Immature natural killer cell (primary cell): Measurements from ENCODE around the gene ALK. TPM values are rescaled to one million over a fixed set of nuclear protein-coding genes. Genes with fewer than 3 reads are reported as not detected.

Experiments used
- DNase-seq, 3 donors: peaks; one replicate each; pipeline ENCODE4 v3.0.0; 2022; ENCODE audit warnings: mixed read lengths in 1 of 3
- H3K27ac Mint-ChIP-seq, 6 donors: one replicate each; pipeline ENCODE4 v1.8.0; 2020; ENCODE audit warnings: mixed read lengths in 6 of 6, mild to moderate bottlenecking in 5 of 6, inconsistent platforms in 4 of 6, moderate library complexity in 3 of 6
- H3K27me3 Mint-ChIP-seq, 3 donors: one replicate each; pipeline ENCODE4 v1.8.0; 2020 to 2021; ENCODE audit warnings: low read depth in 3 of 3, mild to moderate bottlenecking in 3 of 3, mixed read lengths in 3 of 3, moderate library complexity in 3 of 3, inconsistent platforms in 1 of 3
- H3K36me3 Mint-ChIP-seq, 3 donors: one replicate each; pipeline ENCODE4 v1.8.0; 2020; ENCODE audit warnings: mixed read lengths in 3 of 3, inconsistent platforms in 2 of 3, mild to moderate bottlenecking in 2 of 3
- H3K4me1 Mint-ChIP-seq, 2 donors: one replicate each; pipeline ENCODE4 v1.8.0; 2020; ENCODE audit warnings: inconsistent platforms in 2 of 2, mild to moderate bottlenecking in 2 of 2, mixed read lengths in 2 of 2, moderate library complexity in 1 of 2
- H3K4me3 Mint-ChIP-seq, 5 donors: one replicate each; pipeline ENCODE4 v1.8.0; 2020; ENCODE audit warnings: mild to moderate bottlenecking in 5 of 5, mixed read lengths in 5 of 5, inconsistent platforms in 3 of 5, moderate library complexity in 3 of 5
- H3K9me3 Mint-ChIP-seq, 6 donors: one replicate each; pipeline ENCODE4 v1.8.0; 2020; ENCODE audit warnings: mild to moderate bottlenecking in 6 of 6, mixed read lengths in 6 of 6, inconsistent platforms in 4 of 6, moderate library complexity in 3 of 6
- polyA plus RNA-seq, 3 donors: library from polyadenylated mRNA; unstranded; fragments of 300-500 nt; fragmentation: Illumina TruSeq; gene quantifications; one replicate each; pipeline ENCODE4 v1.2.3, GENCODE V29; 2021

ALK gene
- polyA plus RNA-seq, 3 donors from 2014 or later = not detected

DNA sequence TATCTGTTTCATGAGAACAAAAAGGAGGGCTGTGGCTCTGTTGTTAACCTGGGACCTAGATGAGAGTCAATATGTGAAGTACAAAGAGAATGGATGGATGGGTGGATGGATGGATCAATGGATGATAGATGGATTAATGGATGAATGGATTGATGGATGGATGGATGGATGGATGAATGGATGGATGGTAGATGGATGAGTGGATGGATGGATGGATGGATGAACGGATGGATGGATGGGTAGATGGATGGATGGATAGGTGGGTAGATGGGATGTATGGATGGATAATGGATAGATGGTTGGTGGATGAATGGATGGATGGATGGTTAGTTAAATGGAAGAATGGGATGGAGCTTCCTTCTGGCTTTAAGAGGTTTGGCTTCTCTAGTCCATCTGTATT lies 396.7 kb downstream of the ALK start:
- Mint-ChIP-seq H3K27ac (no peak overlapping the region), H3K27me3 (peaks cover 2 to 11% (median 3%) of the 10 kb centered on the region in 3 donors), H3K36me3 (peaks cover 0 to 4% (median 0%) of the 10 kb centered on the region in 3 donors), H3K4me1 (no peaks in the 10 kb centered on the region), H3K9me3 (no peaks in the 10 kb centered on the region), H3K4me3 (no peak overlapping the region)
- no peak for DNase-seq

DNA sequence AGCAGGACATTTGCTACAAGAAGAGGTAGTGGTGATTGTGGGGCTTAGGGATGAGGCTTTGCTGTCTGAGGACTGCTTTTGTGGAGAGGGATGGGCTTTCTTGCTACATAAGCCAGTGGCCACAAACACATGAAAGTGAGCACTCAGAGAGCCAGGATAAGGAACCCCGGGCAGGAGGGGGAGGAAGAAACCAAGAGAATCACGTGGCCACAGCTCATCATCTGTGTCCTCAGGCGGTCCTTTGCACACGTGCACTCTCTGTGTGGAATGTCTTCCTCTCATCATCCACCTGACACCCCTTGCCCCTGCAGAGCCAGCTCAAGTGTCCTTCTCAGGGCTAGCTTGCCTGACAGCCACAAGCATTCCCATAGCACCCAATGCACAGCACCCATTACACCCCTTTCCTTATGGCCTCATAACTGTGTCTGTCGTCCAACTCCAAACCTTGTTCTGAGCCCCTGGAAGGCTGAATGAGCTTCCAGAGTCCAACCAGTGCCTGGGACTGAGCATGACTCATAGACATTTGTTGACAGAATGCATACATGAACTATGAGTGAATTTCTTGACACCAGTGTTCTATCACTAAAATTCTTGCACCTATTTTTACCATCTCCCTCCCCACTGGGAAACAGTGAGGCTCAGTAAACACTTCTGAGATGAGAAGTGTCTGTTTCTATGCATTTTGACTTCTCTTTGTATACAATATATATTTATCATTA lies 398.3 kb downstream of the ALK start:
- peaks cover 2 to 8% (median 7%) of the 10 kb centered on the region in 3 donors for H3K27me3 Mint-ChIP-seq
- no peaks in the 10 kb centered on the region for H3K9me3 Mint-ChIP-seq
- H3K4me1 Mint-ChIP-seq = no peaks in the 10 kb centered on the region
- peaks cover 0 to 4% (median 0%) of the 10 kb centered on the region in 3 donors for H3K36me3 Mint-ChIP-seq
- no peak overlapping the region for H3K4me3 Mint-ChIP-seq
- no peak for DNase-seq
- H3K27ac Mint-ChIP-seq = no peak overlapping the region

DNA sequence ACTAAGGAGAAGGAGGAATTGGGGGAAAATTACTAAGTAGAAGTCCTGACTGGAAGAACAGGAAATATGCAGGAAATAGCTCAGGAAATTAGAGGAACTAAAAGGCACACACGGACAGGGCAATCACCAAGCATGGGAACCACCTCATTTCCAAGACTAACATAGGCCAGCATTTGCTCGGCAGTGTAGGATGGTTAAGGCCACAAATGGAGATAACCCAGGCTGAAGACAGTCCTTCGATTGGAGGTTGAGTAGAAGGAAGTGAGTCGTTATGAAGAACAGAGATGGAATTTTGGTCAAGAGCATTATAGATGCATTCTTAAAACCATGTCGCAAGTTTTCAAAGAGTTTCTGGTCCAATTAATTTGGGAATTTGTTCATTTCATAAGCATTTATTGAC lies 401.4 kb downstream of the ALK start:
- Mint-ChIP-seq H3K27me3 (peaks cover 3 to 8% (median 7%) of the 10 kb centered on the region in 3 donors), H3K27ac (no peak overlapping the region)

DNA sequence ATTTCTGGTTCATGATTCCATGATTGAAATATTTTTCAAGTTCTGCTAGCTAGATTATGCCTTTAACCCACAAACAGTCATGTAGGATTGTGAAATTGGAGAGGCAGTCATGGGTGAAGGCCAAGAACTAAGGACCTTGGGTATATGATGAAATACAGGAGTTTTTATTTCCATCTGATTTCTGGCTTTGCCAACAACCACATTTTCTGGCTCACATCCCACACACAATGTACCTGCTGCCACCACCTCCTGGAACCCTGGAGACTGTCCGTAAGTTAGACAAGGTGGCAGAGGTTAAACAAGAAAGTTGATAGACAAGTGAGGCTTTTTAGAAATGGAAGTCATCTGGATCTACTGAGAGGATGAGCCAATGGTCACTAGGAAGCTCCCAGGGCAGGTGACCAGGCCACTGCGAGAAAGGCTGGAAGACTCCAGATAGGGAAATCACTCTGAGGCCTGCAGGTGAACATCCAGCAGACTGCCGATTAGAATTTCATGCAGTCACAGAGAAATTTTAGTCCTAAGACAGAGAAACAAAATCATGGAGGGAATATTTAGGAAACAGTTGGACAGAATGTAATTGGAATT lies 402.0 kb downstream of the ALK start:
- Mint-ChIP-seq H3K4me3 (no peak overlapping the region), H3K27me3 (peaks cover 2 to 10% (median 7%) of the 10 kb centered on the region in 3 donors), H3K9me3 (peaks cover 0 to 6% (median under 1%) of the 10 kb centered on the region in 6 donors), H3K4me1 (no peaks in the 10 kb centered on the region), H3K36me3 (peaks cover 0 to under 1% (median 0%) of the 10 kb centered on the region in 3 donors), H3K27ac (no peak overlapping the region)
- DNase-seq = no peak

More for the DNA sequence above, 401.4 kb downstream of the ALK start:
- Mint-ChIP-seq H3K9me3 (peaks cover 0 to under 1% (median 0%) of the 10 kb centered on the region in 6 donors), H3K36me3 (peaks cover 0 to 4% (median 0%) of the 10 kb centered on the region in 3 donors), H3K4me1 (no peaks in the 10 kb centered on the region), H3K4me3 (no peak overlapping the region)
- DNase-seq = no peak

DNA sequence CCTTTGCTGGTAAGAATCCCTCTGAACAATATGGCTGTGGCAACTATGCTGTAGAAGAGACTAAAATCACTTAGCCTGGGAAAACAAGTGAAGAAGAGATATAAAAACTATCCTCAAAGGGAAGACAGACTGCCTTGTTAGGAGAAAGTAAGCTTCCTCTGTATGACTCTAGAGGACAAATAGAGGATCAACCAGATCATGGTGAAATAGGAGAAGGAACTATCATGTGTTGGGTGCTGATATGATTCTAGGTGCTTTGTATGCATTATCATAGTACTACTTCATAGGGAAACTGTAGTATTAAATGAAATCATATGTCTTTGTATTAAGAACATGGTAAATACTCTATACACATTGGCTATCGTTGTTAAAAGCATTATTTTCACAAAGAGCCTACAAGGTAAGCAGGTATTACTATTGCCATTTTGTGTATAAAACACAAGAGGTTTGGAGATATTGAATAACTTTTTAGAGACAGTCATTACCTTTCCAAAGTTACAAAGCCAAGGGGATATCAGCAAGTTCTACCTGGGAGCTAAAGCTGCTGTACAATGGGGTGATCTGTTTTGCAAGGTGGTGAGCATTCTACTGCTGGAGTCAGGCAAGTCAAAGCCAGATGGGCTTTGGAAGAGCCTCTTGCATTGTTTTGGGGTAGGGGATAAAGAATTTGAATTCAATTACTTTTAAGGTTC lies 402.6 kb downstream of the ALK start:
- peaks cover 0 to 8% (median under 1%) of the 10 kb centered on the region in 6 donors for H3K9me3 Mint-ChIP-seq
- H3K4me3 Mint-ChIP-seq = no peak overlapping the region
- DNase-seq = no peak
- H3K27ac Mint-ChIP-seq = no peak overlapping the region
- no peaks in the 10 kb centered on the region for H3K4me1 Mint-ChIP-seq
- no peaks in the 10 kb centered on the region for H3K36me3 Mint-ChIP-seq
- H3K27me3 Mint-ChIP-seq = peaks cover 2 to 10% (median 7%) of the 10 kb centered on the region in 3 donors

DNA sequence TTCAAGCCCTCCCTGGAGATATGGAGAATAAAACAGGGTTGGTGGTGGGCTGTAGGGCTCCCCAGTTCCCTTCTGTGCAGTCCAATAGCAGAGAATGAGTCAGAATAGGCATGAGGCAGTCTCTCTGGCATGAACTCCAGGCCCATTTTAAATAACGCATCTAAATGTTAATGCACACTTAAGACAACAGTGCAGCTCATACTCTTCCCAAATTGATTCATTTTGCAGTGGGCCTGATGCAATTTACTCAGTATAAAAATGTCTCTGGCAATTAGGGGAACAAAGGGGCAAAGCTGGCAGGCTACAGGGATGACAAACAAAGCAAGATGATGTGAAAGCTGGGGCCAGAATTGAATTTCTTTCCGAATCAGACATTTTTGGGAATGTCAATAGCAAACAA lies 403.4 kb downstream of the ALK start:
- Mint-ChIP-seq H3K27me3 (peaks cover 2 to 7% (median 5%) of the 10 kb centered on the region in 3 donors), H3K4me3 (no peak overlapping the region), H3K4me1 (no peaks in the 10 kb centered on the region), H3K27ac (no peak overlapping the region), H3K36me3 (no peaks in the 10 kb centered on the region), H3K9me3 (peaks cover 0 to 8% (median under 1%) of the 10 kb centered on the region in 6 donors)
- DNase-seq = no peak

DNA sequence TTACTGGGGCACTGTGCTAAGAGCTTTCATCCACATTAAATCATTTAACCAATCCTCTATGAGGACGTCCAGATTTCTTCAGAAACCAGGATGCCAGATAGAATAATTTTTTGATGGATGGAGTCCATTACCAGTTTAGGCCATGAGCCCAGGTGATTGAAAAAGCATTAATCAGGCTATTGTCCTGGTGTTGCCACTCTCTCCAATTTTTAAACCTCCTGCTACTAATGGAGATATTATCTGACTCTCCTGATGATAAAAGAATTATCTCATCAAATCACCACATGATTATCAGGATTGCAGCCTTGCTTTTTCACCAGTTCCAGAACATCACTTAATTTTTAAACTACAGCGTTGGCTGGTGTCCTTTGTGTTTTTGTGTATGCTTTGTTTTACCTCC lies 404.0 kb downstream of the ALK start:
- Mint-ChIP-seq H3K27ac (no peak overlapping the region), H3K36me3 (no peaks in the 10 kb centered on the region), H3K9me3 (peaks cover 0 to 8% (median under 1%) of the 10 kb centered on the region in 6 donors), H3K27me3 (peaks cover 2 to 7% (median 5%) of the 10 kb centered on the region in 3 donors), H3K4me1 (no peaks in the 10 kb centered on the region), H3K4me3 (no peak overlapping the region)
- DNase-seq = no peak

DNA sequence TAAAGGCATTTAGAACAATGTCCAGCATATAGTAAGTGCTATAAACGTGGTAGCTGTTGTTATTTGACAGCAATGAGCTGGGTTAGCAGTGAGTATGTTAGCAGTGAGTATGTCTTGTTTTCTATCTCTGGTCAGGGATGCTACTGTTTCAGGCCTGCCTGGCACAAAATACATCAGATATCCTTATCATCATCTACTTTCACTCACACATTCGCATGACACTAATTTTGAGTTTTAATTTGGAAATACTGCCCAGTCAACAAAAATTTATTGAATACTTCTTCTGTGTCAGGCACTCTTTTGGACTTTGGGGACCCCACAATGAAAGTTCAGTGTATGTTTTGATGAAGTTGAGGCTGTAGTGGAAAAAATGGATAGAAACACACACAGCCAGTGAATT lies 404.6 kb downstream of the ALK start:
- peaks cover 2 to 7% (median 5%) of the 10 kb centered on the region in 3 donors for H3K27me3 Mint-ChIP-seq
- no peak overlapping the region for H3K27ac Mint-ChIP-seq
- no peak overlapping the region for H3K4me3 Mint-ChIP-seq
- H3K36me3 Mint-ChIP-seq = no peaks in the 10 kb centered on the region
- no peaks in the 10 kb centered on the region for H3K4me1 Mint-ChIP-seq
- DNase-seq = no peak
- H3K9me3 Mint-ChIP-seq = peaks cover 0 to 8% (median under 1%) of the 10 kb centered on the region in 6 donors

DNA sequence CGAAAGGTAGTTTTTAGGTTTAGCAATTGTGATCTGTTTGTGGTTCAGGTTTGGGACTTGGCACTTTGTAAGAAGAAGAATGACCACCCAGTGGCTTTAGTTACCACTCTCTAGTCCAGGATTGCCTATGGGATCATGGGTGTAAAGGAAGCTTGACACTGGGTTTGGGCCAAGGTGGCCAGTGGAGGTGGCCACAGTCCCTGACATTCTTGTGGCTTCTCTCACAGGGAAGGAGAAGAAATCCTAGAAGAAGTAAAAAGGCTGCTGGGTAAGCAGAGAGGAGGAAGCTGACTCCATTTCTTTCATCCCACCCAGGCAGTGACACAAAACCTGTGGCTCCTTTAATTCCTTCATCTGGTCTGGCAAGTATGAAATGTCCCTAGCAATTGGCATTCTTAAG lies 411.5 kb downstream of the ALK start:
- Mint-ChIP-seq H3K4me3 (no peak overlapping the region), H3K4me1 (no peaks in the 10 kb centered on the region), H3K27me3 (peaks cover 0 to 5% (median under 1%) of the 10 kb centered on the region in 3 donors), H3K9me3 (peaks cover 0 to 9% (median 2%) of the 10 kb centered on the region in 6 donors), H3K36me3 (no peaks in the 10 kb centered on the region), H3K27ac (no peak overlapping the region)
- DNase-seq = no peak

DNA sequence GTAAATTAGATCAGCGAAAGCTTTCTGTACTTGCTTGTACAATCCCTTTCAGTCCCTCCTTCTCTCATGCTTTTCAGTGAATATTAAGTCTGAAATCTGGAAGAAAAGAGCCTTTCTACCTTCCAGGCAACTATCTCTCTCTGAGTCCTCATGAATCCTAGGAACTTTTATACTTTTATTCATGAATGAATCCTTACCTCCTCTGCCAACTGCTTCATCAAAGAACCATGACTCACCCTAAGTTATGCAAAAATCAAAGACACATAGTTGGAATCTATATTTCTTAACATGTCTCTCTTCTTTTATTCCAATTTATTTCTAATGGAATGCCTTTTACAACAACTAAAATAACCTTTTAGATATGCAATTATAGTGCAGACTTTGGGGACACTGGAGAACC lies 412.0 kb downstream of the ALK start:
- Mint-ChIP-seq H3K27me3 (peaks cover 0 to 6% (median 2%) of the 10 kb centered on the region in 3 donors), H3K4me3 (no peak overlapping the region), H3K36me3 (no peaks in the 10 kb centered on the region), H3K4me1 (no peaks in the 10 kb centered on the region), H3K9me3 (peaks cover 0 to 8% (median 0%) of the 10 kb centered on the region in 6 donors), H3K27ac (no peak overlapping the region)
- DNase-seq = no peak

DNA sequence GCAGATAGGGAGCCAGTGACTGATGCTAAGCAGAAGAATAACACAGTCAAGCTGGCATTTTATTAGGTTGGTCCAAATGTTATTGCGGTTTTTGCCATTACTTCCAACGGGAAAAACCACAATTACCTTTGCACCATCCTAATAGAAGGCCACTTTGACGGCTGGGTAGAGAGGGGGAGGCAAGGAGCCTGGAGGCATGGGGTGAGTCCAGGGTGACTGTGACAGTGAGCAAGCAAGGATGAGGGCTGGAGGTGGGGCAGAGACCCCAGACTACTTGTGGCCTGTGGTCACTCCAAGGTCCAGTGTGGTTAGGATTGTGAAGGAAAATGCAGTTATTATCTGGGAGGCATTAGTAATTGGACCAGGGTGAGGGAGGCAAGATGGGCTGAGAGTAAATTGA lies 416.6 kb downstream of the ALK start:
- Mint-ChIP-seq H3K36me3 (no peaks in the 10 kb centered on the region), H3K9me3 (peaks cover 0 to 6% (median 0%) of the 10 kb centered on the region in 6 donors), H3K27me3 (peaks cover 3 to 8% (median 5%) of the 10 kb centered on the region in 3 donors), H3K27ac (no peak overlapping the region), H3K4me1 (no peaks in the 10 kb centered on the region), H3K4me3 (no peak overlapping the region)
- DNase-seq = no peak

DNA sequence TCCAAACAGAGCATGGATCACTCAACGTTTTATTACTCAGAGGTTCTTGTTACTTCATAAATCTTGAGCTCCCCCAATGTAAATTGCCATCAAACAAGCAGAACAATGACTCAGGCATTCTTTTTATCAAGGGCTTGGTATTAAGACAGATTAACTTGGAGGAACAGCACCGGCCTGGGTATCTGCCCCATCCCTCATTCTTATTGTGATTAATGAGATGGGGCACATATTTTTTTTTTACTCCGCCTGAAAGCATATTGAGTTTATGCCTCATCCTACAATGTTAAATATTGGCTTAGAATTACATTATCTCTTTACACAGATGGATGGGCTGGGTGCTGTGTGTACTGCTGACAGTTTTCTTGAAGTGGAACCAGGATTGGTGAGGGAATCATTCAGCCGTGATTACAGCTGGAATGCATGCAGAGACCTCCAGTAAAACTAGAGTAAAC lies 418.9 kb downstream of the ALK start:
- H3K9me3 Mint-ChIP-seq = peaks cover 0 to 6% (median 0%) of the 10 kb centered on the region in 6 donors
- no peak for DNase-seq
- no peaks in the 10 kb centered on the region for H3K36me3 Mint-ChIP-seq
- H3K4me3 Mint-ChIP-seq = no peak overlapping the region
- H3K27ac Mint-ChIP-seq = no peak overlapping the region
- H3K4me1 Mint-ChIP-seq = no peaks in the 10 kb centered on the region
- H3K27me3 Mint-ChIP-seq = peaks cover 2 to 11% (median 3%) of the 10 kb centered on the region in 3 donors

DNA sequence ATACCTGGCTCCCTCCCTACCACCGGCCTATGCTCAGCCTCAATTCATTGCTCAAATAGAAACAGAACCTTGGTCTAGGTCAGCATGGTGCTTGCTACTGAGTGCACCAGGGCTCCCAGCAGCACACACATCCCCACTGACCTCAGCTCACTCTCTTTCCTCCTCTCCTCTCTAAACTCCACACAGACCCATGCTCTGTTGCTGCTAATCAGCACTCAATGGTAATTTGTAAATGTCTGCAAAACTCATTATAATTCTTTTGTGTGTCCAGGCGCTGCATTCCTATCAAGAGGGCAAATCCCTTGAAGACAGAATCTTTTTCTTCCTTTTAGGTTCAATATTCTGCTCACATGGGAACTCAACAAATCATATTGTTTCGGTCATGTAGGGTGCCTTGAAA lies 424.0 kb downstream of the ALK start:
- no peak overlapping the region for H3K4me3 Mint-ChIP-seq
- peaks cover 1 to 3% (median 1%) of the 10 kb centered on the region in 3 donors for H3K27me3 Mint-ChIP-seq
- DNase-seq = no peak
- no peaks in the 10 kb centered on the region for H3K9me3 Mint-ChIP-seq
- no peaks in the 10 kb centered on the region for H3K4me1 Mint-ChIP-seq
- H3K36me3 Mint-ChIP-seq = no peaks in the 10 kb centered on the region
- H3K27ac Mint-ChIP-seq = no peak overlapping the region

DNA sequence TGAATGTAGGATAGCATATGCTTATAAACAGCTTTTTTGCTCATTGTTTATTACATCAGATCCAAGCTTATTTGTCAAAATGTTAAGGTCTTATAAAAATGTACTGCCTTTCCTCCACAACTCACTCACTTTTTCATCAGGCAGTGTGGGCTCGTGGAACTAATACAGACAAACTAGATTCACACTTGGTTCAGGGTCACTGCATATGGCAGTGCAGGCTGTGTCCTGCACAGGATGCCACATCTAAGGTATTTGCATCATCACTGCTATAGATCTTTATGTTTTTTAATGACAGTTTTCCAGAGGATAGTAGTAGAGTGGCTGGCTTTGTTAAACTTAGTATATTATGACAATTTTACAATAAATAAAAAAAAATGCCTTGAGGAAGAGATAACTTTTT lies 425.2 kb downstream of the ALK start:
- no peak for DNase-seq
- peaks cover 1 to 3% (median 1%) of the 10 kb centered on the region in 3 donors for H3K27me3 Mint-ChIP-seq
- no peak overlapping the region for H3K27ac Mint-ChIP-seq
- H3K4me1 Mint-ChIP-seq = no peaks in the 10 kb centered on the region
- H3K4me3 Mint-ChIP-seq = no peak overlapping the region
- no peaks in the 10 kb centered on the region for H3K36me3 Mint-ChIP-seq
- H3K9me3 Mint-ChIP-seq = no peaks in the 10 kb centered on the region
